GM21526 (cell line): ENCODE data around the gene PROX1.

Experiments used
- ATAC-seq: cut with Tn5 transposase; IDR thresholded peaks from one replicate; pipeline ENCODE4 v1.9.1; 2021; ENCODE audit warnings: moderate library complexity; ENCODE audit not compliant: unreplicated experiment, low FRiP score

The PROX1 gene

DNA sequence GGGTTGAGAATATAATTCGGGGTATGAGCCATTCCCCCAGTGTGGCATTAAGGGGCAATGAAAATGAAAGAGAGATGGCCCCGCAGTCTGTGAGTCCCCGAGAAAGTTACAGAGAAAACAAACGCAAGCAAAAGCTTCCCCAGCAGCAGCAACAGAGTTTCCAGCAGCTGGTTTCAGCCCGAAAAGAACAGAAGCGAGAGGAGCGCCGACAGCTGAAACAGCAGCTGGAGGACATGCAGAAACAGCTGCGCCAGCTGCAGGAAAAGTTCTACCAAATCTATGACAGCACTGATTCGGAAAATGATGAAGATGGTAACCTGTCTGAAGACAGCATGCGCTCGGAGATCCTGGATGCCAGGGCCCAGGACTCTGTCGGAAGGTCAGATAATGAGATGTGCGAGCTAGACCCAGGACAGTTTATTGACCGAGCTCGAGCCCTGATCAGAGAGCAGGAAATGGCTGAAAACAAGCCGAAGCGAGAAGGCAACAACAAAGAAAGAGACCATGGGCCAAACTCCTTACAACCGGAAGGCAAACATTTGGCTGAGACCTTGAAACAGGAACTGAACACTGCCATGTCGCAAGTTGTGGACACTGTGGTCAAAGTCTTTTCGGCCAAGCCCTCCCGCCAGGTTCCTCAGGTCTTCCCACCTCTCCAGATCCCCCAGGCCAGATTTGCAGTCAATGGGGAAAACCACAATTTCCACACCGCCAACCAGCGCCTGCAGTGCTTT, 9.4 kb downstream of the PROX1 start:
- no peak for ATAC-seq

DNA sequence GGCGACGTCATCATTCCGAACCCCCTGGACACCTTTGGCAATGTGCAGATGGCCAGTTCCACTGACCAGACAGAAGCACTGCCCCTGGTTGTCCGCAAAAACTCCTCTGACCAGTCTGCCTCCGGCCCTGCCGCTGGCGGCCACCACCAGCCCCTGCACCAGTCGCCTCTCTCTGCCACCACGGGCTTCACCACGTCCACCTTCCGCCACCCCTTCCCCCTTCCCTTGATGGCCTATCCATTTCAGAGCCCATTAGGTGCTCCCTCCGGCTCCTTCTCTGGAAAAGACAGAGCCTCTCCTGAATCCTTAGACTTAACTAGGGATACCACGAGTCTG, 10.0 kb downstream of the PROX1 start:
- ATAC-seq, result no peak

DNA sequence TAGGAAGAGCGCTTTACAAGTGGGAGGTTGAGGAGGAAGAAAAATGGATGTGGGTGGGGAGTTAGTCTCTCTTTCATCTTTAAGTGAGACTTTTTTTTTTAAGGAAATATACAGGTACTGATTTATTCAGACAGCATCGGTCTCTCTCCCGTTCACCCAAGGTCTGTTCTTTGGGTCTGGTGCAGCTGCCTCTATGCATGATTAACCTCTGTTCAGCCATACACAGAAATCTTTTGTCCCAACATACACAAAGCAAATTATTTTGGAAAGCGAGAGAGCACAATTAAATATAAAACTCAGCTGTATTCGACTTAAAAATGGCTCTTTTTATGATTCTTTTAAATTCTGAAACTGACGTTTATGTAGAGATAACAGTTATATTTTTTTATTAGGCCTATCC, 11.0 kb downstream of the PROX1 start:
- no peak for ATAC-seq

DNA sequence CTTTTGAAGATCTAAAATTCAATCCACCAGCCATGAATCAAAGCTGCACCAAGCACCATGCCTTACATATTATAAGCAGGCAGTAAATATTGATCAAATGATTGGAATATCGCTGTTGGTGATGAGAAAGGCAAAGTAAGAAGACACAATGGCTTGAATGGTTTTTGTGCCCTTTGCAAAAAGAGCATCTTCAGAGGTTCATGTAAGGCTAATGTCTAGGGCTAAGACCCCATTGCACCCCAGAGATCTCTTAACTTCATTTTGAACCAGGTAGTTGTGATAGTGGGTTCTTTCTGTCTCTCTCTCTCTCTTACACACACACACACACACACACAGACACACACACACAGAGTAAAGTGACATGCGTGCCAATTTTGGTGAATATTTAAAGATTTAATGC, 12.0 kb downstream of the PROX1 start:
- no peak for ATAC-seq

DNA sequence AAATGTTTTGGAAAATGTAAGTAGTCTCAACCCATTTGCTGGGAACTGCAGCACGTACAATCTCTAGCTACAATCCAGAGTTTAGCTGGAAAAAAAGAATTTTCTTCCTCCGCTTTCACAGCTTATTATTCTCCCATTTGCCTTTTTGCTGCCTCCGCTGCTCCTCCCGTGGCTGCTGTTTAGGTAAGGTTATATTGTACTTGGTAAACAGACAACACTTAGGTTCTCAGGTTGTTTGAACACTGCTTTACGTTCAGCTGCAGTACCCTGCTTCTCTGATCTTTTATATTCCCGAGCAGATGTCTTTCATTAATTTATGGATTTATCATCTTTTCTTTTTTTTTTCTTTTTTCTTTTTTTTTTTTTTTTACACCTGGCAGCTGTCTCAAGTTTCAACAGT, 14.3 kb downstream of the PROX1 start:
- ATAC-seq, result no peak

- ATAC-seq, result no peak
Measured at GRCh38 chr1:214002472-214002871, 14.7 kb downstream of the PROX1 start.

GRCh38 chr1:214003233-214003632, 15.5 kb downstream of the PROX1 start:
- ATAC-seq, result no peak

DNA sequence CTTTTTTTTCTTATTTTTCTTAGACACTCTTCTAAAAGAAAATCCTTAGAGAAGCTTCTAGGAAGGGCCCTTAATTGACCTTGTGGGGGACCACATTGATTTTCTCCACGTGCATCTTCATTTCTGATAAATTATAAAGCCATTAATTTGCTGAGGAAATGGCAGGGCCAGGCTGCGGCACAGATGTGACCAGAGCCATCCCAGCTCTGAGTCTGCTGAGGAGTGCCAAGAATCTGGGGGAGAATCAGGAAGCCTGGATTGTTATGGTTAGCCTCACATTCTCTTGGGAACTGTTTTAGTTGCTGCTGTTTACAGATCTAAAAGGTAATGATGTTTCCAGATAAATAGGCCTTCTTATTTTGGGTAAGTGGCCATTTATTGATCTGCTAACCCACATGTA, 16.2 kb downstream of the PROX1 start:
- no peak for ATAC-seq

DNA sequence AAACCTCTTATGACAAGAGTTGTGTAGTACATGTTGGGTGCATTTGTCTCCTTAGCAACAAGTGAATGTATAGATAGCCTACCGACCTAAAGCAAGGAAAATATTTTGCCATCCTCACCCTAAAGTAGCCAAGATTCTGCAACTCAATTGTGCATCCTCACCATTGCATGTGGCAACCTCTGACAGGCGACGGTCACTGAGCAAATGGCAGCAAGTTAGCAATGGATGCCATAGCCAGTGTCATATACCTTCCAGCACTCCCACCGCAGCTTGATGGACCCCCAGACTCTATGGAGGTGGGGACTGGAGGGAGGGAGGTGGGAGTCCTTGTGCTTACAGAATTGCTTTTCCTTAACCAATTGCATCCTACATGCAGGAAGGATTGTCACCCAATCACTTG, 17.0 kb downstream of the PROX1 start:
- ATAC-seq, result no peak

- ATAC-seq, result no peak
Measured at GRCh38 chr1:214005708-214006107, 17.9 kb downstream of the PROX1 start.

GRCh38 chr1:214006845-214007244, 19.1 kb downstream of the PROX1 start:
- ATAC-seq, result no peak

DNA sequence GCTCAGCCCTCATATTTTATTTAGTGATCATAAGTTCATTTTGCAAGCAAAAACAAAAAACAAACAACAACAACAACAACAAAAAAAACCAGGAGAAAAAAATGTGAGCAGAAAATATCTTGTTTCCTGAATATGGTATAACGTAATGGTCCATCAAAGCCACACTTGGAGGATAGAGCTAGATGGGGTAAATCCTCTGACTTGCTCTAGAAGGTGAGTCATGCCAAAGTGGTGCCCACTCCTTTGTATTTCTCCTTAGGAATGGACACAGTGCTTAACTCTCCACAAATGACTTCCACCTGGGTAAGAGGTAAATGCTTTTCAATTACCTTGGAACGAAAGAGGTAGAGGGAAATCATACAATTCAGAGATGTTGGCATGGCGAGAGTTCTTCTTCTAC, 20.6 kb downstream of the PROX1 start:
- ATAC-seq, result no peak

DNA sequence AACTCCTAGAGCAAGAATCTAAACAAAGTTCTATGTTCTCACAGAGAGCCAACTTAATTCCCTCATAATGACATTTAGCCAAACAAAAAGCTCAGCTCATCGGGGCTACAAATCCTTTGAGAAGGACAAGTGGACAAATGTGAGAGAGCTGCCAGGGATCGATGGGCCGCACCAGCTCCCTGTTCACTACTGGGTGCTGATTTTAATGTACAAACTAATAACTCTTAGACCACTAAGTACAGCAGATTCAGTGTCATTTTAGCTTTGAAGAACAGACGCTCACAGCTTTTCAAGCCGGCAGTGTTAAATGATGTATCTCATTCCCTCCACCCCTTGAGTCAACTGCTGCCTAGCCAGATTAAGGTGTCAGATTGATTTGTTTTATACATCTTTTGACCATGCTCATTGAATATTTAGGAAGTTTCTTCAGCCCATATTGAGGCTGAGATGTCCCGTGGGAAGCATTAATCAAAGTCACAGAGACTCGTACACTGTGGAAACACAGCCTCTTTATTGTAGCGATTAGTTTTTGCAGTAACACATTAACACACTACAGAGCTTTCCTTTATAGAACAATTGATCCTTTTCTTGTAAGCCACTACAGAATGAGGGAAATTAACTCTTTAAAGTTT, 21.1 kb downstream of the PROX1 start:
- no peak for ATAC-seq

- no peak for ATAC-seq
Measured at GRCh38 chr1:214009423-214010196, 21.8 kb downstream of the PROX1 start.

DNA sequence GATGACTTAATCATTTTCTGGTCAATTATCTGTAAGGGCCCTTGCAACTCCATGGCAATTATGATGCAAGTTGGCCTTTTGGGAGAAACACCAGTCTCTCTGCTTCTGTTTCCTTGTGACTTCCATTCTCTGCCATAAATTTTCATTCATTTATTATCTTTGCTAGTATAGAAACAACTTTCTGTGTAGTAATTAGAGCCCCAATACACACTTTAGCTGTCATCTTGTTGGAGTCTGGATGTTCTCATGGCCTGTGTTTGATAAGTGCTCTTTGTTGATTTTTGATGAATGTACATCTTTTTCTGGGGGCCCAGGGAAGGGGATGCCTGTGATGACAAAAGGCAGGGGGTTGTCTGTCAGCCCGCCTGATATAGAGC, 22.4 kb downstream of the PROX1 start:
- ATAC-seq, result no peak

GRCh38 chr1:214010717-214011116, 22.9 kb downstream of the PROX1 start:
- ATAC-seq, result no peak

GRCh38 chr1:214012418-214012817, 24.6 kb downstream of the PROX1 start:
- ATAC-seq, result no peak

GRCh38 chr1:214013614-214014377, 26.0 kb downstream of the PROX1 start:
- no peak for ATAC-seq

GRCh38 chr1:214014730-214015129, 27.0 kb downstream of the PROX1 start:
- no peak for ATAC-seq

DNA sequence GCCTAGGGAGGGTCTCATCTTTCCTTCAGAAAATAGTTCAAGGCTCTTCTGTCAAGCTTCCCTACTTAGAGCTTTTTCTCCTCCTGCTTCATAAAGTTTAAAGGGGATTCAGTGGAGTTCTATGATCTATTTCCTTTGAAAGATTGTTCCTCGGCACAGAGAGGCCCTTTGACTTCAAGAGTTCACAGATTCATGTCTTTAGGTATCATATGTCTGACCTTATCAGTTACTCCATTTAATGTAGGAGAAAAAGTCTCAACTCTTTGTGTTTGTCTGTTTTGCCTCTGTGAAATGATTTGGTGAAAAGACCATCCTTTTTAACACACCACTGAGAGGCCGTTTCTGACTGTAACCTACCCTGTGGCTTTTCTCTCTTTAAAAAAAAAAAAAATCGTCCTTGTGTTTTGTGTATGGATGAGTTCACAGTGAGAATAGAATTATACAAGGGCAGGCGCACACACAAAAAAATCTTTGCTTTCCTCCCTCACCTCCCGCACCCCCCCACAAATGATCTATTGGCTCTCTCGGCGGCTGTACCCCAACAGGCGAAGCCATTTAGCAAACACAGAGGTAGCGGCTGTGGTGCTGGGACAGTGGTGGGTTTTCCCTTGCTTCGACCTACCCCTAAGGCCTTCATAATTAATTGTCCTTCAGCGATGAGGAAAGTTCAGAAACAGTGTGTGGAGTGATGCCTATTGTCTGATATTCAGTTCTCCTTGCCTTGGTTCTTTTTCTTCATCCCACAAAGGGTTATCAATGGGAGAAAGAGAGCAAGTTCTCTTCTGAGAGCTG, 29.6 kb downstream of the PROX1 start:
- no peak for ATAC-seq
